ENCODE data around the gene CEP112. TPM values are rescaled to one million over a fixed set of nuclear protein-coding genes. Genes with fewer than 3 reads are reported as not detected.

The CEP112 gene
- total RNA-seq, 1 donor from 2014 or later = 3.8 TPM

GRCh38 chr17:66152756-66153155 lies 39.2 kb downstream of the CEP112 start:
- Mint-ChIP-seq H3K4me3 (no peak overlapping the region), H3K27ac (no peak overlapping the region), H3K36me3 (ENCODE audit: low read depth) (no peaks in the 10 kb centered on the region), H3K9me3 (peaks cover 1% of the 10 kb centered on the region), H3K27me3 (no peaks in the 10 kb centered on the region), H3K4me1 (peaks cover 10% of the 10 kb centered on the region)
- TF ChIP-seq CTCF (IDR thresholded peaks at IDR 0.05) = no peak
- intact Hi-C loops (cut with micrococcal nuclease) = no loop called here
- POLR2A ChIA-PET = no interaction called here
- CTCF ChIA-PET = no interaction called here
- DNase-seq (no peak), ATAC-seq (ENCODE audit: low read depth) (no peak)

GRCh38 chr17:66150708-66151107 lies 41.2 kb downstream of the CEP112 start:
- ATAC-seq (ENCODE audit: low read depth) = no peak
- TF ChIP-seq CTCF (IDR thresholded peaks at IDR 0.05) = no peak
- Mint-ChIP-seq H3K27me3 (no peaks in the 10 kb centered on the region), H3K4me1 (peaks cover 10% of the 10 kb centered on the region), H3K9me3 (no peaks in the 10 kb centered on the region), H3K27ac (no peak overlapping the region), H3K36me3 (ENCODE audit: low read depth) (no peaks in the 10 kb centered on the region), H3K4me3 (no peak overlapping the region)
- POLR2A ChIA-PET = no interaction called here
- DNase-seq = no peak
- intact Hi-C loops (cut with micrococcal nuclease) = no loop called here
- CTCF ChIA-PET = no interaction called here

GRCh38 chr17:66149562-66149961 lies 42.4 kb downstream of the CEP112 start:
- POLR2A ChIA-PET = interaction anchor here (0.6 kb wide), 3 partner anchors 45 to 76 kb away, joined by 4 to 9 read pairs (median 5); no protein-coding TSS in a partner anchor
- TF ChIP-seq CTCF (IDR thresholded peaks at IDR 0.05) = no peak
- ATAC-seq (ENCODE audit: low read depth) (no peak), DNase-seq (no peak)
- H3K9me3 Mint-ChIP-seq = no peaks in the 10 kb centered on the region
- CTCF ChIA-PET = no interaction called here
- H3K36me3 Mint-ChIP-seq (ENCODE audit: low read depth) = no peaks in the 10 kb centered on the region
- H3K27me3 Mint-ChIP-seq = no peaks in the 10 kb centered on the region
- H3K4me1 Mint-ChIP-seq = peaks cover 10% of the 10 kb centered on the region
- intact Hi-C loops (cut with micrococcal nuclease) = no loop called here
- no peak overlapping the region for H3K4me3 Mint-ChIP-seq
- H3K27ac Mint-ChIP-seq = no peak overlapping the region

GRCh38 chr17:66146394-66146793 lies 45.5 kb downstream of the CEP112 start:
- H3K4me3 Mint-ChIP-seq = no peak overlapping the region
- ChIA-PET CTCF (no interaction called here), POLR2A (no interaction called here)
- no peak for TF ChIP-seq CTCF (IDR thresholded peaks at IDR 0.05)
- intact Hi-C loops (cut with micrococcal nuclease) = no loop called here
- ATAC-seq (ENCODE audit: low read depth) (no peak), DNase-seq (no peak)
- H3K4me1 Mint-ChIP-seq = peaks cover 15% of the 10 kb centered on the region
- H3K9me3 Mint-ChIP-seq = no peaks in the 10 kb centered on the region
- H3K36me3 Mint-ChIP-seq (ENCODE audit: low read depth) = no peaks in the 10 kb centered on the region
- H3K27me3 Mint-ChIP-seq = no peaks in the 10 kb centered on the region
- H3K27ac Mint-ChIP-seq = no peak overlapping the region

- CTCF ChIA-PET = no interaction called here
Measured at GRCh38 chr17:66143657-66144282, 48.2 kb downstream of the CEP112 start.

More at GRCh38 chr17:66143657-66144282, 48.2 kb downstream of the CEP112 start:
- Mint-ChIP-seq H3K9me3 (no peaks in the 10 kb centered on the region), H3K27me3 (no peaks in the 10 kb centered on the region), H3K36me3 (ENCODE audit: low read depth) (no peaks in the 10 kb centered on the region), H3K4me1 (peaks cover 11% of the 10 kb centered on the region), H3K27ac (no peak overlapping the region), H3K4me3 (no peak overlapping the region)
- intact Hi-C loops (cut with micrococcal nuclease) = no loop called here
- no peak for TF ChIP-seq CTCF (IDR thresholded peaks at IDR 0.05)
- no peak for DNase-seq
- POLR2A ChIA-PET = no interaction called here
- no peak for ATAC-seq (ENCODE audit: low read depth)

Measured in activated B cell treated with CpG ODN at 0.5 μM for 24 hours (primary cell).